Tibial nerve (tissue), 4 donors: ENCODE results near the gene LSM10. TPM values are rescaled to one million over a fixed set of nuclear protein-coding genes. Genes with fewer than 3 reads are reported as not detected.

Source experiments
- DNase-seq, 2 donors: peaks; one replicate each; pipeline ENCODE4 v3.0.0-alpha.2; 2019; ENCODE audit warnings: low spot score in 2 of 2
- H3K27ac ChIP-seq, 4 donors: fragments of 200-600 bp; sonication (generic) in 3 of 4; one replicate each; pipeline ENCODE4 v1.5.1; 2017 to 2019; ENCODE audit warnings: mild to moderate bottlenecking in 1 of 4
- H3K27me3 ChIP-seq, 2 donors: fragments of 200-600 bp; sonication (generic) in 1 of 2; one replicate each; pipeline versions ENCODE4 v1.5.1 to v1.6.0; 2017 to 2019
- H3K36me3 ChIP-seq, 3 donors: fragments of 200-600 bp; sonication (generic); one replicate each; pipeline ENCODE4 v1.5.1; 2018 to 2019
- H3K4me1 ChIP-seq, 4 donors: fragments of 200-600 bp; sonication (generic) in 3 of 4; one replicate each; pipeline ENCODE4 v1.5.1; 2017 to 2019
- H3K4me3 ChIP-seq, 4 donors: fragments of 200-600 bp; sonication (generic) in 3 of 4; one replicate each; pipeline ENCODE4 v1.5.1; 2017 to 2019; ENCODE audit warnings: mild to moderate bottlenecking in 1 of 4, moderate library complexity in 1 of 4
- H3K9me3 ChIP-seq, 4 donors: fragments of 200-600 bp; sonication (generic) in 3 of 4; one replicate each; pipeline ENCODE4 v1.5.1; 2017 to 2019
- CTCF ChIP-seq, 5 experiments: fragments of 200-600 bp in 3 of 5; fragments of 450-650 bp in 2 of 5; sonication (generic) in 3 of 5; IDR thresholded peaks; one replicate each; pipeline ENCODE4 v1.5.1; 2016 to 2019; ENCODE audit warnings: antibody characterized with exemption in 5 of 5, mild to moderate bottlenecking in 3 of 5, moderate library complexity in 2 of 5
- EP300 ChIP-seq, 2 donors: sonication (generic); formaldehyde crosslinking; IDR thresholded peaks; one replicate each; pipeline ENCODE4 v1.6.1; 2017; ENCODE audit warnings: antibody characterized with exemption in 2 of 2, mild to moderate bottlenecking in 1 of 2
- POLR2A ChIP-seq, 2 donors: fragments of 450-650 bp; IDR thresholded peaks; one replicate each; pipeline ENCODE4 v1.6.1; 2017; ENCODE audit warnings: antibody characterized with exemption in 2 of 2, mild to moderate bottlenecking in 2 of 2, moderate library complexity in 2 of 2
- WGBS, 2 donors: methylation state at CpG; one replicate each; pipeline ENCODE4 v1.1.5; 2018; 5-methylcytosine and 5-hydroxymethylcytosine counted together
- total RNA-seq, 4 donors: library from RNA; depleted of rRNA; stranded (reverse); fragments of >200 nt; gene quantifications; one replicate each; pipeline ENCODE4 v1.1.0, GENCODE V29; 2016

The LSM10 gene
- total RNA-seq, 4 donors from 2014 or later, result 10.2 to 75.6 (median 34.7) TPM

- Histone ChIP-seq H3K27ac (peak overlapping the region in 1 of 4 donors; percentile 57), H3K4me3 (no peak overlapping the region), H3K36me3 (peaks cover 0 to 52% (median 0%) of the 10 kb centered on the region in 3 donors), H3K9me3 (no peaks in the 10 kb centered on the region), H3K4me1 (peaks cover 0 to 20% (median 2%) of the 10 kb centered on the region in 4 donors), H3K27me3 (no peaks in the 10 kb centered on the region)
- WGBS, 2 donors, result 51 to 68% methylated on average over 4 of the region's 4 CpGs
- DNase-seq, result no peak
- TF ChIP-seq POLR2A (IDR thresholded peaks at IDR 0.05), result no peak
- peak in 1 of 2 donors; percentile 17 for TF ChIP-seq EP300 (IDR thresholded peaks at IDR 0.05)
- TF ChIP-seq CTCF (IDR thresholded peaks at IDR 0.05), result no peak
Measured at GRCh38 chr1:36419569-36419968, 21.9 kb upstream of the LSM10 start.

GRCh38 chr1:36419140-36419539 lies 21.4 kb upstream of the LSM10 start:
- no peak for DNase-seq
- H3K27me3 ChIP-seq, result no peaks in the 10 kb centered on the region
- 69 to 80% methylated on average over 3 of the region's 3 CpGs for WGBS, 2 donors
- no peak overlapping the region for H3K27ac ChIP-seq
- H3K9me3 ChIP-seq, result no peaks in the 10 kb centered on the region
- H3K36me3 ChIP-seq, result peaks cover 0 to 49% (median 0%) of the 10 kb centered on the region in 3 donors
- TF ChIP-seq EP300 (IDR thresholded peaks at IDR 0.05) (no peak), CTCF (IDR thresholded peaks at IDR 0.05) (no peak), POLR2A (IDR thresholded peaks at IDR 0.05) (no peak)
- H3K4me3 ChIP-seq, result no peak overlapping the region
- H3K4me1 ChIP-seq, result peaks cover 0 to 20% (median 2%) of the 10 kb centered on the region in 4 donors

DNA sequence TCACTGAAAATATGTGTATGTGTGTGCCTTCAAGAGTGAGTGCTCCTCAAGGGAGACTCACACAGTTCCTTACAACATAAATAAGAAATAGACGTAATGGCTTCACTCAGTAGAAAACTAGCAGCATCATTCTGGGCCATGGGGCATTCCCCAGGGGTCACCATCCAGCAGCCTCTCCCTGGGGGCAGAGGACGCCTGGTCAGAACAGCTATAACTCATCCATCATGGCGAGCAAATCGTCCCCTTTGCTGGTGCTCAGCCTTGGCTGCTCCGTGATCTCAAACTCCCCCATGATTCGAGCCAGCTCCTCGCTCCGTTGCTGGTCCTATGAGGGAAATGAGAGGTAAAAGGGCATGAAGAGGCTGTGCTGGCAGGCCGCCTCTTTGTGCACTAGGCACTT lies 20.2 kb upstream of the LSM10 start:
- Histone ChIP-seq H3K4me3 (no peak overlapping the region), H3K27ac (no peak overlapping the region), H3K36me3 (peaks cover 0 to 37% (median 0%) of the 10 kb centered on the region in 3 donors), H3K4me1 (peaks cover 0 to 20% (median 2%) of the 10 kb centered on the region in 4 donors), H3K9me3 (no peaks in the 10 kb centered on the region), H3K27me3 (no peaks in the 10 kb centered on the region)
- no peak for DNase-seq
- TF ChIP-seq EP300 (IDR thresholded peaks at IDR 0.05), result no peak
- no peak for TF ChIP-seq POLR2A (IDR thresholded peaks at IDR 0.05)
- TF ChIP-seq CTCF (IDR thresholded peaks at IDR 0.05), result no peak
- 75 to 77% methylated on average over 9 of the region's 9 CpGs for WGBS, 2 donors

DNA sequence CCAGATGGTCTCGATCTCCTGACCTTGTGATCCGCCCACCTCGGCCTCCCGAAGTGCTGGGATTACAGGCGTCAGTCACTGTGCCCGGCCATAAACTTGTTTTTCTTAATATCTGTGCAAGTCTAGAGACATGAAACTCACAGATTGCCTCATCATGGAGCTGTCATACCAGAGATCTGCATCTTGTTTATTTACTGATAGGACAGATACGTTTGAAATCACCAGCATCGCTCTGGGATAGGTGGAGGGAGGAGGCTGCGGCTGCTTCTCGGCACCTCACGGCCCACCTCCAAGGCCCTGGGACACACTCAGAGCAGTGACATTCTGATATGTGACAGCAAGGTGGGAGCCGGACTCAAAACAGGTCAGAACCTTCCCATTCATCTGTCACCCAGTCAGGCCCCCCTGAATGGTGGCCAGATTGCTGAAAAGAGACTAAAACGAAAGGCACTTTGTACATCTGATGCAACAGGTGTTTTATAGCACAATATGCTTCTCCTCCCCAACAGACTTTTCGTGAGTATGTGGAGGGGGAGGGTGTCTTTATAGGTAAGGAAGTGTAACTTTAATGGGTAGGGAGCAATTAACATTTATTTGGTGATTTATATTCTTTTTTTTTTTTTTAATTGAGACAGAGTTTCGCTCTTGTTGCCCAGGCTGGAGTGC lies 18.1 kb upstream of the LSM10 start:
- no peaks in the 10 kb centered on the region for H3K9me3 ChIP-seq
- TF ChIP-seq POLR2A (IDR thresholded peaks at IDR 0.05), result no peak
- H3K27me3 ChIP-seq, result no peaks in the 10 kb centered on the region
- no peak overlapping the region for H3K4me3 ChIP-seq
- H3K36me3 ChIP-seq, result peaks cover 0 to 21% (median 0%) of the 10 kb centered on the region in 3 donors
- no peak overlapping the region for H3K27ac ChIP-seq
- peaks cover 0 to 16% (median 2%) of the 10 kb centered on the region in 4 donors for H3K4me1 ChIP-seq
- DNase-seq, result no peak
- WGBS, 2 donors, result 85 to 90% methylated on average over 15 of the region's 15 CpGs

DNA sequence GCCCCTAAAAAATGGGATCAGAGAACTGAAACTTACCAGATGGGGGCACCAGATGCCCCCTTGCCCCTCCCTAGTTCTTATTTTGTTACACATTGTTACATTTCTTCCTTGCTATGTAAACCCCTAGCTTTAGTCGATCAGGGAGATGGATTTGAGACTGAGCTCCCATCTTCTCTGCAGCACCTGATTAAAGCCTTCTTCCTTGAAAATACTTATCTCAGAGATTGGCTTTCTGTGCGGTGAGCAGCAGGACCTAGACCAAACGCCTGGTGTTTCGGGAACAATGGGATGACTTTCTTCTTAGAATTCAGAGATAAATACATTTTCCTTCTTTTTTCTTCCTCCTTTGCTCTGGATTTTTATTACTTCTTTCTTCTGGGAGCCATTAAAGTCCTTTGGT lies 16.7 kb upstream of the LSM10 start:
- Histone ChIP-seq H3K9me3 (no peaks in the 10 kb centered on the region), H3K4me1 (peaks cover 0 to 3% (median 0%) of the 10 kb centered on the region in 4 donors), H3K4me3 (no peak overlapping the region), H3K36me3 (peaks cover 0 to 21% (median 0%) of the 10 kb centered on the region in 3 donors), H3K27me3 (no peaks in the 10 kb centered on the region), H3K27ac (no peak overlapping the region)
- WGBS, 2 donors, result 73 to 78% methylated on average over 4 of the region's 4 CpGs
- no peak for DNase-seq
- TF ChIP-seq POLR2A (IDR thresholded peaks at IDR 0.05) (no peak), CTCF (IDR thresholded peaks at IDR 0.05) (no peak), EP300 (IDR thresholded peaks at IDR 0.05) (no peak)
